Caco-2 (cell line): ENCODE results near the gene MUC5AC. TPM values are rescaled to one million over a fixed set of nuclear protein-coding genes. Genes with fewer than 3 reads are reported as not detected.
A peak's percentile ranks its signal among the peaks of the same experiment; 100 is the strongest.

Source experiments
- BruUV-seq: library from RNA; stranded (reverse); fragments of 400-500 nt; replicated peaks from 2 replicates; lab custom pipeline; 2021; lab: Mats Ljungman, UMichigan
- CTCF ChIA-PET: fragments of 300-600 bp; sonication (Branson Sonifier 250); formaldehyde crosslinking; loops from one replicate; lab custom pipeline; 2022; ENCODE audit warnings: antibody characterized with exemption; lab: Charles Lee
- POLR2A ChIA-PET: fragments of 300-600 bp; sonication (Branson Sonifier 250); formaldehyde crosslinking; loops from one replicate; lab custom pipeline; 2022; ENCODE audit warnings: antibody characterized with exemption; lab: Charles Lee
- DNase-seq, 2 experiments: peaks; one replicate each; pipeline versions ENCODE4 v3.0.0 to v3.0.0-alpha.2; 2020 to 2022
- H3K27me3 ChIP-seq: replicated peaks from 2 replicates; pipeline ENCODE4 v1.6.0; 2011; ENCODE audit warnings: low read length; ENCODE audit not compliant: control insufficient read depth, insufficient read depth
- H3K36me3 ChIP-seq: 2 replicates; pipeline ENCODE4 v1.5.1; 2011; ENCODE audit warnings: low read length; ENCODE audit not compliant: control insufficient read depth, insufficient read depth
- H3K4me1 ChIP-seq: fragments of 250-450 bp; sonication (Bioruptor Pico); 2 replicates; pipeline ENCODE4 v1.5.1; 2020; ENCODE audit warnings: mild to moderate bottlenecking
- H3K4me3 ChIP-seq: 2 replicates; pipeline ENCODE4 v1.5.1; 2011; ENCODE audit warnings: low read depth, mild to moderate bottlenecking, control low read depth, low read length
- H3K9me3 ChIP-seq: fragments of 250-450 bp; sonication (Bioruptor Pico); 2 replicates; pipeline ENCODE4 v1.5.1; 2020; ENCODE audit warnings: mild to moderate bottlenecking, moderate library complexity
- H3K27ac Mint-ChIP-seq: one replicate; pipeline ENCODE4 v1.8.0; 2022; ENCODE audit warnings: mixed read lengths; ENCODE audit not compliant: unreplicated experiment
- H3K27me3 Mint-ChIP-seq: one replicate; pipeline ENCODE4 v1.8.0; 2022; ENCODE audit warnings: mixed read lengths; ENCODE audit not compliant: insufficient read depth, unreplicated experiment
- H3K36me3 Mint-ChIP-seq: one replicate; pipeline ENCODE4 v1.8.0; 2022; ENCODE audit warnings: mild to moderate bottlenecking, mixed read lengths; ENCODE audit not compliant: insufficient read depth, unreplicated experiment
- H3K4me1 Mint-ChIP-seq: one replicate; pipeline ENCODE4 v1.8.0; 2022; ENCODE audit warnings: low read depth, mixed read lengths; ENCODE audit not compliant: unreplicated experiment
- H3K4me3 Mint-ChIP-seq: one replicate; pipeline ENCODE4 v1.8.0; 2022; ENCODE audit warnings: mild to moderate bottlenecking, moderate library complexity, mixed read lengths; ENCODE audit not compliant: unreplicated experiment
- H3K9me3 Mint-ChIP-seq: one replicate; pipeline ENCODE4 v1.8.0; 2022; ENCODE audit warnings: mixed read lengths; ENCODE audit not compliant: unreplicated experiment
- intact Hi-C: fragments of 100-400 bp; cut with micrococcal nuclease; formaldehyde crosslinking; loops from one replicate; pipeline ENCODE4 v1.10.0; 2022; ENCODE audit not compliant: unreplicated experiment
- total RNA-seq: library from RNA; stranded (reverse); gene quantifications from 2 replicates; pipeline ENCODE4 v1.2.3, GENCODE V29; 2022
- TF ChIP-seq, protein P1 (sequence below), 2 experiments: fragments of 200-600 bp in 1 of 2; IDR thresholded peaks; 1 replicate in 1 of 2; 2 replicates in 1 of 2; pipeline versions ENCODE4 v1.5.1 to v1.8.0; 2011 to 2022; ENCODE audit warnings: antibody characterized with exemption in 1 of 2, control low read depth in 1 of 2, inconsistent platforms in 1 of 2, low read depth in 1 of 2, low read length in 1 of 2, mild to moderate bottlenecking in 1 of 2, moderate library complexity in 1 of 2; ENCODE audit not compliant: insufficient read depth in 1 of 2, severe bottlenecking in 1 of 2, unreplicated experiment in 1 of 2

Gene MUC5AC
- total RNA-seq, 1 experiment from 2014 or later = 0.25 TPM

DNA sequence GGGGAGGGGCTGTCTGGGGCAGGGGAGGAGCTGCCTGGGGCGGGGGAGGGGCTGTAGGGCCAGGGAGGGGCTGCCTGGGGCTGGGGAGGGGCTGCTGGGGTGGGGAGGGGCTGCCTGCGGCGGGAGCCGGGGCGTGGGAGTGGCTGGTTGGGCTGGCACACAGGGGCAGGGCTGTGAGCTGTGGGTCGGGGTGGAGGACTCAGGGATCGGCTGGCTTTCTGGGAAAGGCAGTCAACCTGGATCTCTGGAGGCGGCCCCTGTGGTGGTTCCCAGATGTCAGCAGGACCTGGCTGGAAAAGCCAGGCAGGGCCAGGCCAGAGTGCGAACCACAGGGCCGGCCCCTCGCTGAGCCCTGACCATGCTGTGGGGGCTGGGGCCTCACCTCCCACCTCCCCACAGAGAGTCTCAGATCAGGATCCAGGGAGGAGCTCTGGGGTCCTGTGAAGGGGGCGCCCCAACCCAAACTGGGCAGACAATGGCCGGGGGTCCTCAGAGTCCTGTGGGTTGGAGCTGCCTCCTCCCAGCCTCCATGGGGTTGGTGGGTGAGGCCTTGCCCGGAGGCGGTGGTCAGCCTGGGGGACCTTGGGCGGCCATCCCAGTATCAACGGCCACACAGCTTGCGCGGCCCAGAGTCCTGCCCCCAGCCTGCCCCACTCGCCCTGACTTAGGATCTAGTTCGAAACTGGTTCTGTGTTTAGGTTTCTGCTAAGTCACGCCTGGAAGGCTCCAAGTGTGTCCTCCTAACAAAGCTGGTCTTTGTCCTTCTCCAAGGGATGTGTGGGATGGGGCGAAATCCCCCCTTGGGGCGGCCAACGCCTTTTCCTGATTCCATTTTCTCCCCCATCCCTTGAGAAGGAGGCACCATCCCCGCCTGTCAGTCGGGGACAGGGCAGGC is 67.0 kb downstream of the MUC5AC start:
- intact Hi-C loops = no loop called here
- TF ChIP-seq, protein P1, sequence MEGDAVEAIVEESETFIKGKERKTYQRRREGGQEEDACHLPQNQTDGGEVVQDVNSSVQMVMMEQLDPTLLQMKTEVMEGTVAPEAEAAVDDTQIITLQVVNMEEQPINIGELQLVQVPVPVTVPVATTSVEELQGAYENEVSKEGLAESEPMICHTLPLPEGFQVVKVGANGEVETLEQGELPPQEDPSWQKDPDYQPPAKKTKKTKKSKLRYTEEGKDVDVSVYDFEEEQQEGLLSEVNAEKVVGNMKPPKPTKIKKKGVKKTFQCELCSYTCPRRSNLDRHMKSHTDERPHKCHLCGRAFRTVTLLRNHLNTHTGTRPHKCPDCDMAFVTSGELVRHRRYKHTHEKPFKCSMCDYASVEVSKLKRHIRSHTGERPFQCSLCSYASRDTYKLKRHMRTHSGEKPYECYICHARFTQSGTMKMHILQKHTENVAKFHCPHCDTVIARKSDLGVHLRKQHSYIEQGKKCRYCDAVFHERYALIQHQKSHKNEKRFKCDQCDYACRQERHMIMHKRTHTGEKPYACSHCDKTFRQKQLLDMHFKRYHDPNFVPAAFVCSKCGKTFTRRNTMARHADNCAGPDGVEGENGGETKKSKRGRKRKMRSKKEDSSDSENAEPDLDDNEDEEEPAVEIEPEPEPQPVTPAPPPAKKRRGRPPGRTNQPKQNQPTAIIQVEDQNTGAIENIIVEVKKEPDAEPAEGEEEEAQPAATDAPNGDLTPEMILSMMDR (IDR thresholded peaks at IDR 0.05; ENCODE audit: insufficient read depth in 1 of 2, low read depth in 1 of 2, low read length in 1 of 2, severe bottlenecking in 1 of 2, unreplicated experiment in 1 of 2) = no peak
- no TSS peak for BruUV-seq
- DNase-seq = peak in 1 of 2 experiments; percentile 17
- no peaks in the 10 kb centered on the region for H3K9me3 ChIP-seq
- no peak overlapping the region for H3K4me3 ChIP-seq
- CTCF ChIA-PET = interaction anchor here (0.5 to 0.6 kb wide), 2 partner anchors 12 to 86 kb away, joined by 3 to 4 read pairs; no protein-coding TSS in a partner anchor
- Mint-ChIP-seq H3K36me3 (no peaks in the 10 kb centered on the region), H3K27me3 (no peaks in the 10 kb centered on the region), H3K27ac (no peak overlapping the region), H3K4me3 (no peak overlapping the region), H3K9me3 (no peaks in the 10 kb centered on the region), H3K4me1 (no peaks in the 10 kb centered on the region)
- H3K4me1 ChIP-seq = no peaks in the 10 kb centered on the region
- POLR2A ChIA-PET = no interaction called here
- H3K36me3 ChIP-seq = no peaks in the 10 kb centered on the region
- no peaks in the 10 kb centered on the region for H3K27me3 ChIP-seq

DNA sequence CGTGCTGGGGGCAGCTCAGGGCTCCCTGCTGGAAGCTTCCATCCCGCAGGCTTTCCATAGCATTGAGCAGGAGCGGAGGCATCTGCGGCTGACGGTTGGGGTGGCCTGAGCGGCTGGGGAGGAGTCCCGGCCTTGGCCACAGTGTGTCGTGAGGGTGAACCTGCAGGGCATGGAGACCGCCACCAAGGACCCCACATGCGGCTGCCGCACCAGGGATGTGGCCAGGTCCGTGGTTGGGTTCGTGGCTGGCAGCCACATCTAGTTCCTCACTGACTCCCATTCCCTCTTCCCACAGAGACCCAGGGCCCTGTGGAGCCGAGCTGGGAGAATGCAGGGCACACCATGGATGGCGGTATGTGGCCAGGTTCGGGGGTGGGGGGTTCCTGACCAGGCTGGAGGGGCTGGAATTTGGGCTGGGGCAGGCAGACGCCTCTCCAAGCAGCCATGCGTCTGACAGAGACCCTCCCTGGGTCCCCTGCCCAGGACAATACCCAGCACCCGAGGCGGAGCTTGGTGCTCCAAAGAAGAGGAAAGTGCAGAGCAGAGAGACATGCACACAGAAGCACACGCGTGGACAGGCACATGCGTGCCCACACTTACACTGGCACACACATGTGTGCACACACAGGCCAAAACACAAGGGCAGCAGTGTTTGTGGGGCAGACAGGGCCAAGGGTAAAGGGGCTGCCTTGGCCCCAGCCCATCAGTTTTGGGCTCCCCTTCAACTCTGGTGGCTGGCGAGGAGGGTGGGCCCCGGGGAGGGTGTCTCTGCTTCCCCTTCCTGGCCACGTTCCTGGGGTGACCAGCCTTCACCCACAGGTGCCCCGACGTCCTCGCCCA is 67.9 kb downstream of the MUC5AC start:
- H3K4me3 Mint-ChIP-seq = no peak overlapping the region
- Histone ChIP-seq H3K4me1 (no peaks in the 10 kb centered on the region), H3K27me3 (no peaks in the 10 kb centered on the region), H3K9me3 (no peaks in the 10 kb centered on the region), H3K36me3 (no peaks in the 10 kb centered on the region), H3K4me3 (no peak overlapping the region)
- no peak overlapping the region for H3K27ac Mint-ChIP-seq
- peak in 1 of 2 experiments; percentile 29 for DNase-seq
- ChIA-PET CTCF (interaction anchor here (0.5 to 0.6 kb wide), 2 partner anchors 12 to 86 kb away, joined by 3 to 4 read pairs; no protein-coding TSS in a partner anchor), POLR2A (no interaction called here)
- no TSS peak for BruUV-seq
- no peaks in the 10 kb centered on the region for H3K9me3 Mint-ChIP-seq
- H3K4me1 Mint-ChIP-seq = no peaks in the 10 kb centered on the region
- no peaks in the 10 kb centered on the region for H3K36me3 Mint-ChIP-seq
- TF ChIP-seq, protein P1 (IDR thresholded peaks at IDR 0.05; ENCODE audit: insufficient read depth in 1 of 2, low read depth in 1 of 2, low read length in 1 of 2, severe bottlenecking in 1 of 2, unreplicated experiment in 1 of 2) = no peak
- H3K27me3 Mint-ChIP-seq = no peaks in the 10 kb centered on the region
- intact Hi-C loops = no loop called here
